ENCODE data around the gene GAST.
"Not testable (repeated sequence)": the region's sequence is repeated elsewhere in the genome, so short reads cannot be mapped to it uniquely, and the experiment has no call there.

DNA sequence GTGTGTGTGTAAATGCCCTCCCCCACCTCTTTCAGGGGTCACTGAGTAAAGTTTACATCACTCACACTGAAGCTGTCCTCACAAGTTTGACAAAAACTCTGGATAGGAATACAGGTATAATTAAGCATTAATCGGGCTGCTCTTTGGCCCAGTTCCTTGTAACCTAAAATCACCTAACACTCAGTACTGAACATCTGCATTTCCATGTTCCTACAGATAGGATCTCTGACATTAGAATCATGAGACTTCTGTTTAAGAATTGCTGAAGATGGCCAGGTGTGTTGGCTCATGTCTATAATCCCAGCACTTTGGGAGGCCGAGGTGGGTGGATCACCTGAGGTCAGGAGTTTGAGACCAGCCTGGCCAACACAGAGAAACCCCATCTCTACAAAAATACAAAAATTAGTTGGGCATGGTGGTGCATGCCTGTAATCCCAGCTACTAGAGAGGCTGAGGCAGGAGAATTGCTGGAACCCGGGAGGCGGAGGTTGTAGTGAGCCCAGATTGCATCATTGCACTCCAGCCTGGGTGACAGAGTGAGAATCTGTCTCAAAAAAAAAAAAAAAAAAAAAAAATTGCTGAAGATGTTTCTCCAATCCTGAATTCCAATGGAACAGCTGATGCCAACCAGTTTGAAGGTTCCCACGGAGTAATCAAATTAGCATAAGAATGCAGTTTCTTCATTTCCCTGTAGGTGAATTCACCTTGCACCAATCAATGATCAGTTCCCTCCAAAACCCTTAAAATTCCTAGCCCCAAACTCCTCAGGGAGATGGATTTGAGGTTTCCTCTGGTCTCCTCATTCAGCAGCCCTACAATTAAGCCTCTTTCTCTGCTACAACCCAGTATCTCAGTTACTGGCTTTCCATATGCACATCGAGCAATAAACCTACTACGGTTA, 36.7 kb upstream of the GAST start:
- TF ChIP-seq, protein P1, sequence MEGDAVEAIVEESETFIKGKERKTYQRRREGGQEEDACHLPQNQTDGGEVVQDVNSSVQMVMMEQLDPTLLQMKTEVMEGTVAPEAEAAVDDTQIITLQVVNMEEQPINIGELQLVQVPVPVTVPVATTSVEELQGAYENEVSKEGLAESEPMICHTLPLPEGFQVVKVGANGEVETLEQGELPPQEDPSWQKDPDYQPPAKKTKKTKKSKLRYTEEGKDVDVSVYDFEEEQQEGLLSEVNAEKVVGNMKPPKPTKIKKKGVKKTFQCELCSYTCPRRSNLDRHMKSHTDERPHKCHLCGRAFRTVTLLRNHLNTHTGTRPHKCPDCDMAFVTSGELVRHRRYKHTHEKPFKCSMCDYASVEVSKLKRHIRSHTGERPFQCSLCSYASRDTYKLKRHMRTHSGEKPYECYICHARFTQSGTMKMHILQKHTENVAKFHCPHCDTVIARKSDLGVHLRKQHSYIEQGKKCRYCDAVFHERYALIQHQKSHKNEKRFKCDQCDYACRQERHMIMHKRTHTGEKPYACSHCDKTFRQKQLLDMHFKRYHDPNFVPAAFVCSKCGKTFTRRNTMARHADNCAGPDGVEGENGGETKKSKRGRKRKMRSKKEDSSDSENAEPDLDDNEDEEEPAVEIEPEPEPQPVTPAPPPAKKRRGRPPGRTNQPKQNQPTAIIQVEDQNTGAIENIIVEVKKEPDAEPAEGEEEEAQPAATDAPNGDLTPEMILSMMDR (IDR thresholded peaks at IDR 0.05): peak in 1 of 6 experiments; percentile 4
- TF ChIP-seq POLR2A (IDR thresholded peaks at IDR 0.05): not testable (repeated sequence)

Measured in esophagus squamous epithelium (tissue), 4 donors.